Uterus (tissue), 2 donors: Measurements from ENCODE around the gene SEZ6.

Experiments
- CTCF ChIP-seq, 4 experiments: fragments of 200-600 bp in 2 of 4; fragments of 450-650 bp in 2 of 4; sonication (generic) in 2 of 4; IDR thresholded peaks; one replicate each; pipeline ENCODE4 v1.5.1; 2016 to 2019; ENCODE audit warnings: antibody characterized with exemption in 4 of 4, mild to moderate bottlenecking in 2 of 4, moderate library complexity in 1 of 4
- POLR2A ChIP-seq, 2 donors: fragments of 450-650 bp; IDR thresholded peaks; one replicate each; pipeline ENCODE4 v1.6.1; 2016; ENCODE audit warnings: antibody characterized with exemption in 2 of 2, mild to moderate bottlenecking in 1 of 2, moderate library complexity in 1 of 2

GRCh38 chr17:29018788-29019474, 13.1 kb upstream of the SEZ6 start:
- TF ChIP-seq CTCF (IDR thresholded peaks at IDR 0.05) = no peak
- TF ChIP-seq POLR2A (IDR thresholded peaks at IDR 0.05) = no peak
